Gastrocnemius medialis (tissue), 4 donors: Measurements from ENCODE around the gene STC2. TPM values are rescaled to one million over a fixed set of nuclear protein-coding genes. Genes with fewer than 3 reads are reported as not detected.

Experiments used
- ATAC-seq, 2 donors: fragments of 150-250 bp; one replicate each; pipeline ENCODE4 v1.9.1; 2016
- DNase-seq, 2 donors: peaks; one replicate each; pipeline ENCODE4 v3.0.0-alpha.2; 2019
- H3K27ac ChIP-seq, 4 donors: fragments of 200-600 bp; sonication (generic); 1 replicate in 1 of 4; 2 replicates in 3 of 4; pipeline ENCODE4 v1.5.1; 2016 to 2018; ENCODE audit warnings: mild to moderate bottlenecking in 2 of 4, moderate library complexity in 1 of 4
- H3K27me3 ChIP-seq, 3 donors: fragments of 200-600 bp; sonication (generic) in 2 of 3; 1 replicate in 1 of 3; 2 replicates in 2 of 3; pipeline versions ENCODE4 v1.5.1 to v1.6.0; 2016 to 2019; ENCODE audit warnings: mild to moderate bottlenecking in 1 of 3, moderate library complexity in 1 of 3
- H3K36me3 ChIP-seq, 2 donors: fragments of 200-600 bp; sonication (generic) in 1 of 2; one replicate each; pipeline ENCODE4 v1.5.1; 2017 to 2018
- H3K4me1 ChIP-seq, 2 donors: fragments of 200-600 bp; sonication (generic) in 1 of 2; one replicate each; pipeline ENCODE4 v1.5.1; 2016 to 2017; ENCODE audit warnings: mild to moderate bottlenecking in 2 of 2
- H3K4me3 ChIP-seq, 4 donors: fragments of 200-600 bp; sonication (generic) in 3 of 4; 1 replicate in 1 of 4; 2 replicates in 3 of 4; pipeline ENCODE4 v1.5.1; 2016 to 2019; ENCODE audit warnings: mild to moderate bottlenecking in 2 of 4
- H3K9me3 ChIP-seq, 3 donors: fragments of 200-600 bp; sonication (generic) in 2 of 3; 1 replicate in 1 of 3; 2 replicates in 2 of 3; pipeline ENCODE4 v1.5.1; 2016 to 2019
- CTCF ChIP-seq, 5 experiments: fragments of 450-650 bp in 3 of 5; fragments of 200-600 bp in 2 of 5; sonication (generic) in 2 of 5; IDR thresholded peaks in 4 of 5; conservative IDR thresholded peaks in 1 of 5; 1 replicate in 4 of 5; 2 replicates in 1 of 5; pipeline ENCODE4 v1.5.1; 2016 to 2019; ENCODE audit warnings: antibody characterized with exemption in 5 of 5, mild to moderate bottlenecking in 3 of 5, moderate library complexity in 3 of 5
- POLR2A ChIP-seq, 2 donors: fragments of 450-650 bp; IDR thresholded peaks; one replicate each; pipeline ENCODE4 v1.6.1; 2017; ENCODE audit warnings: antibody characterized with exemption in 2 of 2, mild to moderate bottlenecking in 2 of 2, moderate library complexity in 2 of 2
- in situ Hi-C, 4 donors: fragments of 200-750 bp; cut with MboI; loops; one replicate each; pipeline versions ENCODE4 v1.15.0 to v1.8.0; 2017; ENCODE audit warnings: low sequenced_read_pairs in 4 of 4
- intact Hi-C: fragments of 100-400 bp; cut with DNase I; formaldehyde crosslinking; loops from one replicate; pipeline ENCODE4 v1.15.1; 2023; ENCODE audit warnings: low total_unique reads
- total RNA-seq, 4 donors: library from RNA; depleted of rRNA; stranded (reverse); fragments of >200 nt; gene quantifications; one replicate each; pipeline versions ENCODE4 v1.1.0 to v1.2.3, GENCODE V29; 2016

The STC2 gene
- total RNA-seq, 4 donors from 2014 or later: 0.39 to 12.7 (median 4.0) TPM

GRCh38 chr5:173283318-173284288, 44.6 kb downstream of the STC2 start:
- no peak for TF ChIP-seq POLR2A (IDR thresholded peaks at IDR 0.05)
- TF ChIP-seq CTCF (IDR thresholded peaks at IDR 0.05 in 4 of 5, conservative IDR thresholded peaks at IDR 0.05 in 1 of 5): peak in 4 of 5 experiments; percentile 54 to 66 (median 60)
- no peaks in the 10 kb centered on the region for H3K36me3 ChIP-seq
- H3K27ac ChIP-seq: no peak overlapping the region
- DNase-seq (peak; percentile 14 to 55), ATAC-seq (peak in 1 of 2 donors; percentile 88)
- peaks cover 4 to 6% of the 10 kb centered on the region in 2 donors for H3K4me1 ChIP-seq
- peaks cover 16 to 26% (median 21%) of the 10 kb centered on the region in 3 donors for H3K27me3 ChIP-seq
- no peaks in the 10 kb centered on the region for H3K9me3 ChIP-seq
- intact Hi-C loops (loop anchor here (2.0 to 10.0 kb wide), 2 partner anchors 139 to 305 kb away; partner anchors contain the start of gene BNIP1), in situ Hi-C loops (loop anchor here (25.0 kb wide), 3 partner anchors 571 to 1029 kb away; partner anchors contain the start of gene C5orf47 (in 2 of the 4))
- peak overlapping the region in 2 of 4 donors; percentile 2 to 31 for H3K4me3 ChIP-seq

GRCh38 chr5:173282916-173283315, 45.3 kb downstream of the STC2 start:
- peaks cover 4 to 6% of the 10 kb centered on the region in 2 donors for H3K4me1 ChIP-seq
- H3K27me3 ChIP-seq: peaks cover 14 to 26% (median 15%) of the 10 kb centered on the region in 3 donors
- intact Hi-C loops (loop anchor here (10.0 kb wide), 1 partner anchor 138 kb away; the partner anchor contains the start of gene BNIP1), in situ Hi-C loops (loop anchor here (25.0 kb wide), 3 partner anchors 571 to 1029 kb away; partner anchors contain the start of gene C5orf47 (in 2 of the 4))
- TF ChIP-seq POLR2A (IDR thresholded peaks at IDR 0.05): no peak
- no peak for TF ChIP-seq CTCF (IDR thresholded peaks at IDR 0.05 in 4 of 5, conservative IDR thresholded peaks at IDR 0.05 in 1 of 5)
- no peaks in the 10 kb centered on the region for H3K9me3 ChIP-seq
- no peak for DNase-seq
- no peak for ATAC-seq
- no peak overlapping the region for H3K27ac ChIP-seq
- H3K36me3 ChIP-seq: no peaks in the 10 kb centered on the region
- H3K4me3 ChIP-seq: no peak overlapping the region

- TF ChIP-seq POLR2A (IDR thresholded peaks at IDR 0.05) (no peak), CTCF (IDR thresholded peaks at IDR 0.05 in 4 of 5, conservative IDR thresholded peaks at IDR 0.05 in 1 of 5) (no peak)
- Histone ChIP-seq H3K27ac (no peak overlapping the region), H3K9me3 (no peaks in the 10 kb centered on the region), H3K4me1 (peaks cover 4 to 6% of the 10 kb centered on the region in 2 donors), H3K4me3 (no peak overlapping the region), H3K27me3 (peaks cover 7 to 23% (median 7%) of the 10 kb centered on the region in 3 donors), H3K36me3 (no peaks in the 10 kb centered on the region)
- ATAC-seq: no peak
- in situ Hi-C loops (loop anchor here (25.0 kb wide), 3 partner anchors 570 to 1030 kb away; partner anchors contain the start of gene C5orf47 (in 2 of the 4)), intact Hi-C loops (loop anchor here (10.0 kb wide), 1 partner anchor 137 kb away; the partner anchor contains the start of gene BNIP1)
- no peak for DNase-seq
These were observed 46.3 kb downstream of the STC2 start for GRCh38 chr5:173281910-173282309.

GRCh38 chr5:173279166-173279565, 49.0 kb downstream of the STC2 start:
- DNase-seq (no peak), ATAC-seq (no peak)
- Histone ChIP-seq H3K4me1 (peaks cover 4 to 6% of the 10 kb centered on the region in 2 donors), H3K27ac (no peak overlapping the region), H3K27me3 (peaks cover 3 to 5% (median 5%) of the 10 kb centered on the region in 3 donors), H3K4me3 (no peak overlapping the region), H3K36me3 (no peaks in the 10 kb centered on the region), H3K9me3 (no peaks in the 10 kb centered on the region)
- no peak for TF ChIP-seq CTCF (IDR thresholded peaks at IDR 0.05 in 4 of 5, conservative IDR thresholded peaks at IDR 0.05 in 1 of 5)
- no peak for TF ChIP-seq POLR2A (IDR thresholded peaks at IDR 0.05)
- in situ Hi-C loops: loop anchor here (25.0 kb wide), 3 partner anchors 567 to 1033 kb away; partner anchors contain the start of gene C5orf47 (in 2 of the 4)
- intact Hi-C loops: no loop called here
